NCI-H446 treated with DMSO at 0.1 percent for 48 hours (cell line): ENCODE data around the gene BCL11A.

Source experiments
- DNase-seq: peaks from one replicate; lab custom pipeline; 2025; lab: John Stamatoyannopoulos, UW

Gene BCL11A

GRCh38 chr2:60505240-60505879, 48.1 kb downstream of the BCL11A start:
- no peak for DNase-seq

GRCh38 chr2:60504049-60504448, 49.4 kb downstream of the BCL11A start:
- DNase-seq: no peak

DNA sequence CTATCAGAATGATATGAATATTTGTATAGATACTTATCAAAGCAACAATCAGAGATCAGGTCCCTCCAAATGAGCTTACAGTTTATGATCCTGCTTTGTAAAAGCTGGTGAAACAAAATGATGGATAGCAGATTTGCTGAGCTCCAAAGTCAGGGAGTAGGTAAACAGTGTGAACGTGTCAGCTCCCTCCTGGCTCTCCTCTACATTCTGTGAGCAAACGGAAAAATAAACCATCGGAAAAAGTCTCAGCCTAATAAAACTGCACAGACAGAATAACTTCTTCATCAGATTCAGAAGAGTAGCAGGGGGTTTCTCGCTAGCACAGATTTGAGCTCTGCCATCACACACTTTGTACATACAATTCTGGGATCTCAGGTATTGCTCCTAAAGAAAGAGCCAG, 51.3 kb downstream of the BCL11A start:
- no peak for DNase-seq

- no peak for DNase-seq
Observed at GRCh38 chr2:60500861-60501260, 52.6 kb downstream of the BCL11A start.

- no peak for DNase-seq
Observed at GRCh38 chr2:60499651-60500265, 53.7 kb downstream of the BCL11A start.

DNA sequence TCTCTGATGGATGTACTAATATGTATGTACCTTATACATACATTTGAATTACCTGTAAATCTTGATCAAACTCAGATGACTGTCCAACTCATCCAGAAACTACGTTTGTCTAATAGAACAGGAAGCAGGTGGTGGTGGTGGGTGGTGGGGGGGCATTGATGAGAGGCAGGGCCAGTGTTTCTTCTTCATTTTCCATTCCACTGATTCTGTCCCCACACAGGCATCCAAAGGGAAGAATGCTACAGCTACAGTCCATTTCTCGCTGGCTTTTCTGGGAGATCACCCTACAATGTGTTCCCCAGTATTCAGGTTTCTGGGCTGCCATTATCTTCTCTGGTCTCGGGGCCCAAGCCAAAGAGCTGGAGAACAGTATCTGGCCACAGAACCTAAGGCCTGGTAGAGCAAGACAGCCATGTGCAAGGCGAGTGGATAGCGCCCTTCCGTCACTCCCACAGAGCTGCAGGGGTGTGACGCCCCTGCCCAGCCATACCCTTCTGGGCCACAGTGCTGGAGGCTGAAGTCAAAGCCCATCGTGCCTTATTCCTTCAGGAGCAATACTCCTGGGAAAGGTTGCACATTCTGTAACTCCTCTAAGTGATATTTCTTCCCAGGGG, 54.5 kb downstream of the BCL11A start:
- no peak for DNase-seq

DNA sequence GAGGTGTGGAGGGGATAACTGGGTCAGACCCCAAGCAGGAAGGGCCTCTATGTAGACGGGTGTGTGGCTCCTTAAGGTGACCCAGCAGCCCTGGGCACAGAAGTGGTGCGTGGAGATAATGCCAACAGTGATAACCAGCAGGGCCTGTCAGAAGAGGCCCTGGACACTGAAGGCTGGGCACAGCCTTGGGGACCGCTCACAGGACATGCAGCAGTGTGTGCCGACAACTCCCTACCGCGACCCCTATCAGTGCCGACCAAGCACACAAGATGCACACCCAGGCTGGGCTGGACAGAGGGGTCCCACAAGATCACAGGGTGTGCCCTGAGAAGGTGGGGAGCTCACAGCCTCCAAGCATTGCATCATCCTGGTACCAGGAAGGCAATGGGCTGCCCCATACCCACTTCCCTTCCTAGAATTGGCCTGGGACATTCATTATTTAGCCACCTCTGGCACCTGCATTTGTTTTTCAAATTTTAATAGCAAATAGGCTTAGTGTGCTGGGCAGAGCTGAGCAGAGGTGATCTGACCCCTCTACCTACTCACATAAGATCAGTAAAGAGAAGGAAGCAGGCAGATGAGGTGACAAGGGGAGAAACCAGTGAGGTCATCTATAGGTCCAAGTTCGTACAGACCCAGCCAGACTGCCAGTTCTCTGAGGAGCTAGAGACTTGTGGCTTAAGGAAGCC, 55.2 kb downstream of the BCL11A start:
- DNase-seq: no peak

DNA sequence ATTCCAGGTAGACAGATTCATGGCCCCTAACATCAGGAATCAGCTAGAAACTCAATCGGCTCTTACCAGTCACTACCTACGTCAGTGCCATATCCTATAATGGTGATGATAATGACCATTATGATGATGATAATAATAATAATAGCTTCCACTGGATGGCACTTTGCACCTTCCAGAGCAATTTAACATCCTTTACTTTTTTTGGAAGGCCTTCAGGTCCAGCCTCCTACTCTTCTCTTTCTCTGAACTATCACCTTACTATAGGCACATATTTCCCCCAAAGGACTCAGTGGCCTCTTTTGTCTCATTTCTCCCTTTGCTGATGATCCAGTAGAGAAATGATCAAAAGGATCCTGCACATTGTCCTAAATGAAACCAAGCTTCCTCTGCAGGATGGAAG, 56.0 kb downstream of the BCL11A start:
- no peak for DNase-seq

- DNase-seq: no peak
Observed at GRCh38 chr2:60496956-60497355, 56.5 kb downstream of the BCL11A start.

GRCh38 chr2:60496475-60496874, 57.0 kb downstream of the BCL11A start:
- no peak for DNase-seq

DNA sequence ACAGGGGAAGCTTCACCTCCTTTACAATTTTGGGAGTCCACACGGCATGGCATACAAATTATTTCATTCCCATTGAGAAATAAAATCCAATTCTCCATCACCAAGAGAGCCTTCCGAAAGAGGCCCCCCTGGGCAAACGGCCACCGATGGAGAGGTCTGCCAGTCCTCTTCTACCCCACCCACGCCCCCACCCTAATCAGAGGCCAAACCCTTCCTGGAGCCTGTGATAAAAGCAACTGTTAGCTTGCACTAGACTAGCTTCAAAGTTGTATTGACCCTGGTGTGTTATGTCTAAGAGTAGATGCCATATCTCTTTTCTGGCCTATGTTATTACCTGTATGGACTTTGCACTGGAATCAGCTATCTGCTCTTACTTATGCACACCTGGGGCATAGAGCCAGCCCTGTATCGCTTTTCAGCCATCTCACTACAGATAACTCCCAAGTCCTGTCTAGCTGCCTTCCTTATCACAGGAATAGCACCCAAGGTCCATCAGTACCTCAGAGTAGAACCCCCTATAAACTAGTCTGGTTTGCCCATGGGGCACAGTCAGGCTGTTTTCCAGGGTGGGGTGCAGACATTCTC, 58.3 kb downstream of the BCL11A start:
- DNase-seq: no peak

GRCh38 chr2:60493804-60494387, 59.6 kb downstream of the BCL11A start:
- DNase-seq: no peak

- DNase-seq: no peak
Observed at GRCh38 chr2:60492548-60492947, 60.9 kb downstream of the BCL11A start.

DNA sequence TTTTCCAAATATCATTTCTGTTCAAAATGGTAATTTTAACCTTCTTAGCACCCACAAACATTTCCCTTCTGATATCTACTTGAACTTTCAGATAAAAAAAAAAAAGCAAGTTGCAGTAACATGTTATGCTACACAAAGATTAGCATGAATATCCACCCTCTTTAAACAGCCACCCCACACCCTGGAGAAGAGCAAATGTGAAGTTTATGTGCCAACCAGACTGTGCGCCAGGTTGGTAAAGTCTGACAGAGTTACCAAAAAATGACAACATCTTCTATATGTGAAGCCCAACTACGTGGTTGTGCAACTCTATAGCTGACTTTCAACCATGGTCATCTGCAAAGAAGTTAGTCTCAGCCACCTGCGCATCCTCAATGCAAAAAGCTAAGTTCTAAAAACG, 62.6 kb downstream of the BCL11A start:
- no peak for DNase-seq

DNA sequence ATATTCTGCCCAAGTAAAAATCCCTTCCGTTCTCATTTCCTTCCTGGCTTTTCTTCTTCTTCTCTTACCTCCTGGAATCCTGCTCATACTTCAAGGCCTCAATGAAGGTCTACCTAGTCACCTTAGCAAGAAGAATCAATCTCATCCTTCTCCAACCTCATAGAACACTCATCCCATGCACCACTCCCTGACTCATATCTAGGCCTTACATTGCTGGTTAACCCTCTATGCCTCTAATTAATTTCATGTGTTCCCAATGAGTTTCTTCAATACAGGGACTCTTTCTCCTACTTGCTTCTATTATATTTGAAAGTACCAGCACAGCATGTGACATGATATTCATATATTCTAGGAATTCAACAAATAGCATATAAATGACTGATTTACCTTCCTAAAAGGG, 63.0 kb downstream of the BCL11A start:
- no peak for DNase-seq

GRCh38 chr2:60489289-60489688, 64.2 kb downstream of the BCL11A start:
- no peak for DNase-seq

- no peak for DNase-seq
Observed at GRCh38 chr2:60488291-60488690, 65.2 kb downstream of the BCL11A start.

GRCh38 chr2:60487174-60487573, 66.3 kb downstream of the BCL11A start:
- DNase-seq: no peak

GRCh38 chr2:60486551-60486950, 66.9 kb downstream of the BCL11A start:
- no peak for DNase-seq

DNA sequence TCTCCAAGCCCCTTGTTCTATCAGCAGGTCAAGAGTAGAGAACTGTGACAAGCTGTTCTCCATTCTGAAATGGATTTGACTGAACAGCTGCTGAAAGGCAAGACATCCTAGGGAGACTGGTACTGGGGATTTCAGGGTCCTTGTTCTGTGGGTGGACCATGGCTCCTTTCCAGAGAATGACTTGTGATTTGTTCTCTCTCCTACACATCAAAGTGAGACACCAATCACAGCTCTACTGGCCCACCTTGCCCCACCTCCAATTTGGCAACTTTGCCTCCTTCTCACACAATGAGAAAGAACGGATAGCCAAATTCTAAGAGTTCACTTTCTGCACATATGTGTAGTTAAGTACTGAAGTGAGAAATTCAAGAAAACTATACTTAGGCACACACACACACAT, 67.4 kb downstream of the BCL11A start:
- DNase-seq: no peak

DNA sequence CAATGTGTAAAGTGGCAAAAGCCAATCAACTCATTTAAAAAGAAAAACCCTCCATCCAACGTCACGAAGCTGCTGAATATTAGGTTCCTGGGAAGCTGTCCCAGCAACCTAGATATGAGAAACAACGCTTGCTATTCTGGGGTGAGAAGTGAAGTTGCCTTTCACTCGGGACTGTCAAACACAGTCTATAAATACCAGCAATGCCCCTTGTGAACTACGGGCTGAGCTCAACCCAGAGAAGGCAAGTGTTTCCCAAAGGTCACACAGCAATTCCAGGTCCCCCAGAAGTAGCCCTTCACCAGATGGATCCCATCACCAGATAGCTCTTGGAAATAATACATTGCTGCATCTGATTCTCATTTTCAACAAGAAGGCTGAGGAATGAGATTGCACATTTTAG, 67.9 kb downstream of the BCL11A start:
- no peak for DNase-seq

DNA sequence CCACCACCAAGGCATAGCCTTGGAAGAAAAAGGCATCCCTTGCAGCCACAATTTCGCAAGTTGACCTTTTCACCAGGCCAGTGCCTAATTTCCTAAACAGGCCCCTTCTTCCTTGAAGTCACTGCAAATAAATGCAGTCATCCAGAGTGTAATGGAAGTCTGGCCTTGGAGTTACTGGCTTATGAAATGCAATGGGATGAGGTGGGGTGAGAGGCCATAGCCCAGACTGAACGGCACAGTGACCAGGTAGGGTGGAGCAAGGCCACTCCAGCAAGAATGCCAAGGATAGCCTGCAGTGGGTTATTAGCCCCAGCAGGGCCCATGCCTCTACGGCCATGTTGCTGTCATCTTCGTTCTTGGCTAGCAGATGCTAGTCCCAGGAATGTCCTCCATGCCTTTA, 68.4 kb downstream of the BCL11A start:
- DNase-seq: no peak
